HG02943 (cell line): ENCODE measurements around the gene KAT2B.

Experiments used
- ATAC-seq: cut with Tn5 transposase; IDR thresholded peaks from one replicate; pipeline ENCODE4 v1.9.1; 2021; ENCODE audit warnings: mild to moderate bottlenecking, low read depth, moderate library complexity; ENCODE audit not compliant: unreplicated experiment

Gene KAT2B

GRCh38 chr3:20136231-20136630 is 96.0 kb downstream of the KAT2B start:
- ATAC-seq, result no peak

- no peak for ATAC-seq
These were observed 97.4 kb downstream of the KAT2B start for GRCh38 chr3:20137647-20138046.

GRCh38 chr3:20140881-20141280 is 100.6 kb downstream of the KAT2B start:
- no peak for ATAC-seq

GRCh38 chr3:20141316-20141715 is 101.1 kb downstream of the KAT2B start:
- no peak for ATAC-seq

GRCh38 chr3:20141851-20142250 is 101.6 kb downstream of the KAT2B start:
- no peak for ATAC-seq

- ATAC-seq, result no peak
These were observed 102.3 kb downstream of the KAT2B start for GRCh38 chr3:20142517-20142916.

GRCh38 chr3:20143519-20143918 is 103.3 kb downstream of the KAT2B start:
- ATAC-seq, result no peak

GRCh38 chr3:20145874-20146273 is 105.6 kb downstream of the KAT2B start:
- no peak for ATAC-seq

- ATAC-seq, result no peak
These were observed 106.1 kb downstream of the KAT2B start for GRCh38 chr3:20146301-20146700.

- no peak for ATAC-seq
These were observed 107.1 kb downstream of the KAT2B start for GRCh38 chr3:20147361-20147760.

- no peak for ATAC-seq
These were observed 108.2 kb downstream of the KAT2B start for GRCh38 chr3:20148466-20148865.

GRCh38 chr3:20154078-20154477 is 113.8 kb downstream of the KAT2B start:
- no peak for ATAC-seq

- ATAC-seq, result no peak
These were observed 114.7 kb downstream of the KAT2B start for GRCh38 chr3:20154928-20155327.

- no peak for ATAC-seq
These were observed 120.0 kb downstream of the KAT2B start for GRCh38 chr3:20160230-20160629.

GRCh38 chr3:20161714-20162113 is 121.5 kb downstream of the KAT2B start:
- no peak for ATAC-seq

GRCh38 chr3:20173844-20174410 is 133.7 kb downstream of the KAT2B start:
- no peak for ATAC-seq

- no peak for ATAC-seq
These were observed 141.0 kb downstream of the KAT2B start for GRCh38 chr3:20181276-20181675.

- ATAC-seq, result no peak
These were observed 142.0 kb downstream of the KAT2B start for GRCh38 chr3:20182206-20182605.

- ATAC-seq, result peak; percentile 18
These were observed 145.1 kb downstream of the KAT2B start for GRCh38 chr3:20185331-20185678.

GRCh38 chr3:20185679-20186599 is 145.7 kb downstream of the KAT2B start, which contains the start of gene SGO1:
SGO1 (minus strand) TSS chr3:20186206; CDS start chr3:20184027, 2,179 bp downstream.
- peak; percentile 92 for ATAC-seq

GRCh38 chr3:20186600-20187004 is 146.4 kb downstream of the KAT2B start:
- peak; percentile 7 for ATAC-seq

GRCh38 chr3:20190991-20191390 is 150.7 kb downstream of the KAT2B start:
- ATAC-seq, result no peak
